Naive B cell (primary cell): Measurements from ENCODE around the gene ASNSD1. TPM values are rescaled to one million over a fixed set of nuclear protein-coding genes. Genes with fewer than 3 reads are reported as not detected.

Experiments
- polyA plus RNA-seq, 6 donors: library from polyadenylated mRNA; unstranded; fragments of 300-500 nt; fragmentation: Illumina TruSeq; gene quantifications; one replicate each; pipeline ENCODE4 v1.2.3, GENCODE V29; 2021; ENCODE audit warnings: low read depth in 6 of 6

Gene ASNSD1
- polyA plus RNA-seq, 6 donors from 2014 or later: 36.5 to 52.5 (median 44.8) TPM

Other genes starting within 250 kb of the ASNSD1 start
- gene WDR75, start 220.0 kb upstream of the ASNSD1 start, polyA plus RNA-seq: 10 to 100 TPM in 5 of 6 donors, 1 to 10 TPM in 1; 3.9 to 15.5 (median 13.8) TPM
- gene SLC40A1, start 80.7 kb upstream of the ASNSD1 start, polyA plus RNA-seq: 1 to 10 TPM; 1.9 to 7.2 (median 3.3) TPM
- gene ANKAR, start 13.2 kb downstream of the ASNSD1 start, polyA plus RNA-seq: 10 to 100 TPM; 12.6 to 30.9 (median 17.3) TPM
- 10 to 100 TPM; 15.0 to 19.8 (median 17.2) TPM for gene OSGEPL1, start 101.3 kb downstream of the ASNSD1 start, polyA plus RNA-seq
- 100 to 1,000 TPM in 3 of 6 donors, 10 to 100 TPM in 3; 78.8 to 113 (median 102) TPM for gene ORMDL1, start 122.9 kb downstream of the ASNSD1 start, polyA plus RNA-seq
- 10 to 100 TPM; 12.4 to 29.2 (median 22.9) TPM for gene PMS1, start 123.0 kb downstream of the ASNSD1 start, polyA plus RNA-seq